Stimulated activated naive CD8-positive, alpha-beta T cell treated with anti-CD3 and anti-CD28 coated beads, Interleukin-15, Interleukin-2, amounts not matched to agents 100 ng/mL and 50 ng/mL, for 24 hours (primary cell): ENCODE data around the gene FIBCD1.
"Not testable (repeated sequence)": the region's sequence is repeated elsewhere in the genome, so short reads cannot be mapped to it uniquely, and the experiment has no call there.

Experiments used
- H3K27ac Mint-ChIP-seq: one replicate; pipeline ENCODE4 v1.8.0; 2021; ENCODE audit warnings: mild to moderate bottlenecking, mixed read lengths
- H3K27me3 Mint-ChIP-seq: one replicate; pipeline ENCODE4 v1.8.0; 2021; ENCODE audit warnings: mixed read lengths
- H3K36me3 Mint-ChIP-seq: one replicate; pipeline ENCODE4 v1.8.0; 2021; ENCODE audit warnings: low read depth, mixed read lengths
- H3K4me1 Mint-ChIP-seq: one replicate; pipeline ENCODE4 v1.8.0; 2021; ENCODE audit warnings: low read depth, mixed read lengths
- H3K4me3 Mint-ChIP-seq: one replicate; pipeline ENCODE4 v1.8.0; 2021; ENCODE audit warnings: mild to moderate bottlenecking, mixed read lengths
- H3K9me3 Mint-ChIP-seq: one replicate; pipeline ENCODE4 v1.8.0; 2021; ENCODE audit warnings: mixed read lengths

The FIBCD1 gene

GRCh38 chr9:130962418-130963316 is 23.6 kb upstream of the FIBCD1 start:
- Mint-ChIP-seq H3K27me3 (no peaks in the 10 kb centered on the region), H3K4me1 (peaks cover 3% of the 10 kb centered on the region), H3K4me3 (no peak overlapping the region), H3K9me3 (peaks cover 7% of the 10 kb centered on the region), H3K27ac (no peak overlapping the region), H3K36me3 (peaks cover 4% of the 10 kb centered on the region)

- Mint-ChIP-seq H3K4me3 (no peak overlapping the region), H3K27ac (no peak overlapping the region), H3K4me1 (peaks cover 3% of the 10 kb centered on the region), H3K36me3 (peaks cover 4% of the 10 kb centered on the region), H3K9me3 (peaks cover 7% of the 10 kb centered on the region), H3K27me3 (no peaks in the 10 kb centered on the region)
Measured at GRCh38 chr9:130961511-130962300, 22.7 kb upstream of the FIBCD1 start.

GRCh38 chr9:130960522-130961378 is 21.7 kb upstream of the FIBCD1 start:
- peaks cover 3% of the 10 kb centered on the region for H3K4me1 Mint-ChIP-seq
- no peak overlapping the region for H3K27ac Mint-ChIP-seq
- H3K9me3 Mint-ChIP-seq, result peaks cover 7% of the 10 kb centered on the region
- no peak overlapping the region for H3K4me3 Mint-ChIP-seq
- no peaks in the 10 kb centered on the region for H3K27me3 Mint-ChIP-seq
- peaks cover 4% of the 10 kb centered on the region for H3K36me3 Mint-ChIP-seq

- H3K27me3 Mint-ChIP-seq, result no peaks in the 10 kb centered on the region
- peaks cover 4% of the 10 kb centered on the region for H3K36me3 Mint-ChIP-seq
- peaks cover 3% of the 10 kb centered on the region for H3K4me1 Mint-ChIP-seq
- H3K27ac Mint-ChIP-seq, result no peak overlapping the region
- peaks cover 7% of the 10 kb centered on the region for H3K9me3 Mint-ChIP-seq
- H3K4me3 Mint-ChIP-seq, result no peak overlapping the region
Measured at GRCh38 chr9:130959809-130960334, 20.8 kb upstream of the FIBCD1 start.

GRCh38 chr9:130958564-130958963 is 19.5 kb upstream of the FIBCD1 start:
- not testable (repeated sequence) for H3K27me3 Mint-ChIP-seq, H3K9me3 Mint-ChIP-seq, H3K4me1 Mint-ChIP-seq, H3K36me3 Mint-ChIP-seq
- Mint-ChIP-seq H3K27ac (peak overlapping the region; percentile 68), H3K4me3 (peak overlapping the region; percentile 64)

- Mint-ChIP-seq H3K4me3 (no peak overlapping the region), H3K27ac (no peak overlapping the region), H3K27me3 (no peaks in the 10 kb centered on the region), H3K36me3 (peaks cover 4% of the 10 kb centered on the region), H3K9me3 (peaks cover 7% of the 10 kb centered on the region), H3K4me1 (peaks cover 3% of the 10 kb centered on the region)
Measured at GRCh38 chr9:130957451-130958203, 18.6 kb upstream of the FIBCD1 start.

- Mint-ChIP-seq H3K36me3 (peaks cover 4% of the 10 kb centered on the region), H3K4me3 (no peak overlapping the region), H3K27ac (no peak overlapping the region), H3K27me3 (peaks cover 6% of the 10 kb centered on the region), H3K4me1 (peaks cover 3% of the 10 kb centered on the region), H3K9me3 (peaks cover 7% of the 10 kb centered on the region)
Measured at GRCh38 chr9:130956636-130957450, 17.8 kb upstream of the FIBCD1 start.

- Mint-ChIP-seq H3K4me1 (peaks cover 3% of the 10 kb centered on the region), H3K27me3 (peaks cover 9% of the 10 kb centered on the region), H3K9me3 (peaks cover 7% of the 10 kb centered on the region), H3K4me3 (no peak overlapping the region), H3K36me3 (peaks cover 4% of the 10 kb centered on the region), H3K27ac (no peak overlapping the region)
Measured at GRCh38 chr9:130955947-130956621, 17.0 kb upstream of the FIBCD1 start.

- not testable (repeated sequence) for H3K4me1 Mint-ChIP-seq, H3K27ac Mint-ChIP-seq, H3K4me3 Mint-ChIP-seq, H3K9me3 Mint-ChIP-seq, H3K36me3 Mint-ChIP-seq
- peaks cover 15% of the 10 kb centered on the region for H3K27me3 Mint-ChIP-seq
Measured at GRCh38 chr9:130954925-130955324, 15.9 kb upstream of the FIBCD1 start.

- H3K4me3 Mint-ChIP-seq, result no peak overlapping the region
- peaks cover 4% of the 10 kb centered on the region for H3K36me3 Mint-ChIP-seq
- H3K4me1 Mint-ChIP-seq, result peaks cover 3% of the 10 kb centered on the region
- peaks cover 7% of the 10 kb centered on the region for H3K9me3 Mint-ChIP-seq
- no peak overlapping the region for H3K27ac Mint-ChIP-seq
- H3K27me3 Mint-ChIP-seq, result peaks cover 17% of the 10 kb centered on the region
Measured at GRCh38 chr9:130954317-130954716, 15.3 kb upstream of the FIBCD1 start.

GRCh38 chr9:130952065-130952762 is 13.2 kb upstream of the FIBCD1 start:
- Mint-ChIP-seq H3K27me3 (peaks cover 28% of the 10 kb centered on the region), H3K9me3 (no peaks in the 10 kb centered on the region), H3K27ac (no peak overlapping the region), H3K4me1 (no peaks in the 10 kb centered on the region), H3K36me3 (no peaks in the 10 kb centered on the region), H3K4me3 (no peak overlapping the region)

- no peaks in the 10 kb centered on the region for H3K4me1 Mint-ChIP-seq
- H3K27me3 Mint-ChIP-seq, result peaks cover 39% of the 10 kb centered on the region
- H3K9me3 Mint-ChIP-seq, result no peaks in the 10 kb centered on the region
- H3K27ac Mint-ChIP-seq, result no peak overlapping the region
- no peaks in the 10 kb centered on the region for H3K36me3 Mint-ChIP-seq
- H3K4me3 Mint-ChIP-seq, result no peak overlapping the region
Measured at GRCh38 chr9:130950039-130950311, 10.9 kb upstream of the FIBCD1 start.
